Activated naive CD8-positive, alpha-beta T cell treated with anti-CD3 and anti-CD28 coated beads, Interleukin-2, amount 50 U/mL, for 16 hours (primary cell): Measurements from ENCODE around the gene ZNF423.

Experiments used
- DNase-seq: peaks from one replicate; pipeline ENCODE4 v3.0.0-alpha.2; 2020; ENCODE audit warnings: low read depth, low spot score

The ZNF423 gene

DNA sequence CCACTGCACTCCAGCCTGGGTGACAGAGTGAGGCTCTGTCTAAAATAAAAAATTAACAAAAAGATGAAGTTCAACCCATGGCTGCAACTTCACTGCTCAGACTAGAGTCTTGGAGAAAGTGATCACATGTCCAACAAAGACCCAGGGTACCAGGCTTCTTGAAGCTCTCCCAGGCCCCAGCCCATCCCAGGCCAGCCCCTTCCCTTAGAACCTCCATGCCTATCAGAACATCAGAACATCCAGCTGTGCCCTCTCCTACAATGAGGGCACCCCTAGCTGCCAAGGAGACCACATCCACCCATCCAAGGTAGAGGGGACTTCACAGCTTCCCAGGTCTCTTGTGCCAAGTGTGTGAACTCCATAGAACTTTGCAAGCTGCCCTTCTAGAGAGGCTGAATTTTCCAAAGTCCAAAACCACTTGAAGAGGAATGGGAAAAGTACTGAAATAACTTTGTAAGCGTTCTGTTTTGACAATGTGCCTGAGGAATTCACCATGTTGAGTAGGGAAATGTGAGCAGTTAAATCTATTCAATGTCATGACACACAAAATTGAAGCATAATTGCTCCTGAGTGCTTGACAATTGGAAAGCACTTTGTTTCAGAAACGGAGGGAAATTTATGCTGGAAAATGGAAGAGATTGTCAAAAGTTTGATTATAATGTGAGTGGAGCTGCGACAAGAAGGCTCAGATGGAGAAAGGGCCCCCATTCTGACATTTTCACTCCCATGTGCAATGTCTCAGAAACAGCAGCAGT lies 230.4 kb downstream of the ZNF423 start:
- no peak for DNase-seq

- no peak for DNase-seq
Observed at GRCh38 chr16:49623501-49624266, 232.2 kb downstream of the ZNF423 start.

DNA sequence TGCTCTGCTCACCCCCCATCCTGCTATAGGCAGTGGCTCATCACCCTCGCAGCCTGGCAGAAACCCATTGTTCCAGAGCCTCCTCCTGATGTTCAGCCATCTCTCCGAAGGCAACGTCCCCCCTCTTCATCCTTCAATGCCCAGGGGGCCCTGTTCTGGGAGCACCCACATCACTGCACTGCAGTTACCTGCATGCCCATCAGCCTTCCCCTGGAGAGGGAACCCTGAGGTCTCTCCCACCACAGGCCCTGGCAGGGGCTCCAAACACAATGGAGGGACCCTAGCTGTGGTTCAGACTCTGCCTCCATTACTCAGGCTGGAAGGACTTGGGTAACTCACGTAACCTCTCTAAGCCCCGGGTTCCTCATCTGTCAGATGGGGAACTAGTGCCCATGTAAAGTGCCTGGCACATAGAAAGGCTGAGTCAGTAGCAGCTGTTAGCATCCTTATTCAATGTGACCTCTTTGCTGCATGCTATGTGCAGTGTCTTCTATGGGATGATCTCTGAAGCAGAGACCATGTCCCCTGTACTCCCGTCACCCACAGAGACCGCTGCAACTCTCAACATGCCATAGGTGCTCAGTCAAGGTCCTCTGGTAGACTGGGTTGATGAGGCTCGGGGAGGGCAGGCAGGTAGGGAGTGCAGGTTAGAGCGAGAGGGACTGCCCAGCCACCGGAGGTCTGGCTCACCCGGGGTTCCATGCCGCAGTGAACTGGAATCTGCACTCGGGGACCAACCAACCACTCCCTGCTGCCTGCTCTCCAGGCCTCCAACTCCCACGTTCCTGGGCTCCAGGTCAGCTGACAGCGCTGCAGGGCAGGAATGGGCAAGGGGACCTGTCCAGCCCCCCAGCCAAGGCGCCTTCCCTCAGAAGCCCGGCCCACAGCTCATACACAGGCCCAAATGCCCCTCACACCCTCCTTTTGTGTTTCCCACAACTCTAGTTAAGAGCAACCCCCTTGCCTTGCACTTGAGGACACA lies 233.2 kb downstream of the ZNF423 start:
- DNase-seq = no peak

- no peak for DNase-seq
Observed at GRCh38 chr16:49622084-49622390, 233.9 kb downstream of the ZNF423 start.

DNA sequence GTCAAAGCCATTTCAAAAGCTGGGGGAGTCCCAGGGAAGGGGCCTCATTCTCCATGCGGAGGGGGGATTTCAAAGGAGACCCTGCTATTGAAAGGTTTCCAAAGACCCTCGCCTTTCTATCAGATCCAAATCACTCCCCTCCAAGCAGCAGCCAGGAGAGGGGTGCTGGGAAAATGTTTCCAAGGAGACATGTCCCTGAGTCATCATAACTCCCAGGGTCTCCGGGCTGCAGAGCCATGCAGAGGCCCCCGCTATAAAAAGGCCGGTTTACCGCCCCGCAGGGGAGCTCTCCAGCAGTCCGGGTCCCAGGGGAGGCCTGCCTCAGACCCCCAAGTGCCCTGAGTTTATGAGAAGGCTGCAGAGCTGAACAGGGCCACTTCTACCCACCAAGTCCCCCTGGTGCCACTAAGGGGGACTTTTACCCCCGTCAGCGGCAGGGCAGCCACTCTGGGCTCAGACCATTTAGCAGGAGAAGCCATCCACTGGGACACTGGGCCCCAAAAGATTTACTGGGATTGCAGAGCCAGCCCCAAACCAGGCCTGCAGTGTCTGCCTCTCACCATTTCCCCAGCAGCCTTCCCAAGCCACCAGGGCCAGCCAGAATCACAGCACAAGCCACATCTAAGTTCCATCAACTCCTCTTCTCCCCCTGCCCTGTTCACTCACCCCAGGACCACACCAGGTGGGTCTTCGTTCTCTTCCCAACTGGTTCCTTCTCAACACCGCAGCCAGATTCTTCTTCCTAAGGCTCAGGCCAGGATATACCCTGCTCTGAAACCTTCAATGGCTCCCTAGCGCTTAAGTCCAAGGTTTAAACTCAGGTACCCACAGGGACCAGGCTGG lies 234.4 kb downstream of the ZNF423 start:
- DNase-seq = no peak

DNA sequence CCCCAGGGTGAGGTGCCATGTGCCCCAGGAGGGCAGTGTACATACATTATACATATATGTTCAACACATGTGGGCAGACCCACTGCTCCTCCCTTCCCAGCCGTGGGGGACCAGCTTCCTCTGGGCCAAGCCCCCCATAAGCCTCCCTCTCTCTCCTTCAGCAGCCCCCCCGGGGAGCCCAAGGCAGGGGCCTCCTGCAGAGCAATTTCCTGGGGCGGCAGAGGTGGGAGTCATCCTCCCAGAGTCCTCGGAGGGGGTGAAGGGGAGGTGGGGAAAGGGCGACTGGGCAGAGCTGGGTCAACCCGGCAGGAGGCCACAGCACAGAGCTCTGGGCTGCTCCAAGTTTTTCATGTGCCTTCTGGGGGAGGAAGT lies 235.1 kb downstream of the ZNF423 start:
- DNase-seq = no peak

DNA sequence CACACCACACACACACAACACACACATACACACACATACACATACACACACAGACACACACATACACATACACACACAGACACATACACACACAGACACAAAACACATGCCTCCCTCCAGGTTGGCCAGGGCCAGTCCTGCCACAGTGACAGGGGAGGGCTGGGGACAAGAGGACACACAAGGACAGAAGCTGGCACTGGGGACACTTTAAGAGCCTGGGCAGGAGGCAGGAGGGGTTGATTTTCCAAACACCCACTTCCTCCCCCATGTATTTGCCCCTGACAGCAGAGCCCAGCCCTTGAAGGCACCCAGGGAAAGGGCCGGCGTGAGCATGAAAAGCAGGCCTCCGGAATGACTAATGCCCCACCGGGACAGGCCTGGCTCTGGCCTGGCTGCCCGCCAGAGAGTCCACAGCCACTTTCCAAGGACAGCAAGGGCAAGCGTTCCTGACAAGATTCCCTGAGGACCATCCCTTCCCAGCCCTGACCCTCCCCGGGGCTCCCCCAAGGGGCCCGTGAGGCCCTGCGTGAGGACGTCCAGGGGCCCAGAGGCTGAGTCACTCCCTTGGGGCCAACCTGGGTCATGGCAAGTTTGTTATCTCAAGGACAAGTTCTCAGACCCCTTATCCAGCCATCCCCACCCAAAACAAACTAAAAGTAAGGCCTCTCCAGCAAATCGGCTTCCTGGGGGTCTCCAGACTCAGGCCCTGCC lies 235.6 kb downstream of the ZNF423 start:
- DNase-seq = no peak

- no peak for DNase-seq
Observed at GRCh38 chr16:49619811-49620157, 236.1 kb downstream of the ZNF423 start.

- no peak for DNase-seq
Observed at GRCh38 chr16:49618955-49619354, 237.0 kb downstream of the ZNF423 start.

DNA sequence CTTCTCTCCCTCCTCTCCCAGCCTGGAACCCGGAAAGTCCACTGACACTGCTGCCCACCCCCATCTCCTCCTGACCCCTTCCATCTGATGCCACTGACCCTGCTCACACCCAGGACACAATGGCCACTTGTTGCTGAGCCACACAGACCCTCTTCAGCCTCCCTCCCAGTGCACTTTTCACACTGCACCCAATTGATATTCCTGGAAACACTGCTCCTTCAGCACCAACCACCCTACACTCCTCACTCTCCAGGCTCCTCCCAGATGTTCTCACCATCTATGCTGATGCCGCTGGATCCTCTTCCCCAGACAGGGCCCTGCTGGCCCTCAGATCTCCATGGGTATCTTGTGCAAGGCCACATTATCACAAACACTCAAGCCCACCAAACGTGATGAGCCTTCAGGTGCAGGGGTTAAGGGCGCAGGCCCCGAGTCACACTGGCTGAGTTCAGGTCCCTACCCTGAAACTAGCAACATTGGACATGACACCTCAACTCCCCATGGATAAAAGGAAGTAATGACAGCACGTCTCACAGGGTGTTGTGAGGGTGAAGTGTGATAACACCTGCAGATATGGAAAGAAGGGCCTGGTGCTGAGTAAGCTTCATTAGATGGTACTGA lies 238.1 kb downstream of the ZNF423 start:
- no peak for DNase-seq

GRCh38 chr16:49617016-49617629 lies 238.8 kb downstream of the ZNF423 start:
- DNase-seq = no peak

DNA sequence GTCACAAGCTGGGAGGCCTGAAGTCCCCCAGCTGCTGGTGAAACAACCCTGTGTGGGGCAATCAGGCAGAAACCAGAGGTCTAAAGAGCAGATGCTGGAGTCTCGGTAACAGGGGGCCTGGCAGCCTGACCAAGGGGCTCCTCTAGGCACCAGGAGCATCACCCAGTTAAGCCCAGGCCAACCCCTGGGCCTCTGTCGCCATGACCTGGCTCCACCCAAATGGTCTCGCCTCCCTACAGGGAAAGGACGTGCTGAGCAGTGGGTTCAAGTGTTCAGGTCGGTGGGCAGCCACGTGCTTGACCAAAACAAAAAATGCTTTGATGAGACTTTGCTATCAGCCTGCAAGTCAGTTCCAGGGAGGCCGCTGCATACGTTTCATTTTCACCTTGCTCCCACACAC lies 240.3 kb downstream of the ZNF423 start:
- DNase-seq = no peak

GRCh38 chr16:49610983-49611382 lies 244.9 kb downstream of the ZNF423 start:
- no peak for DNase-seq

DNA sequence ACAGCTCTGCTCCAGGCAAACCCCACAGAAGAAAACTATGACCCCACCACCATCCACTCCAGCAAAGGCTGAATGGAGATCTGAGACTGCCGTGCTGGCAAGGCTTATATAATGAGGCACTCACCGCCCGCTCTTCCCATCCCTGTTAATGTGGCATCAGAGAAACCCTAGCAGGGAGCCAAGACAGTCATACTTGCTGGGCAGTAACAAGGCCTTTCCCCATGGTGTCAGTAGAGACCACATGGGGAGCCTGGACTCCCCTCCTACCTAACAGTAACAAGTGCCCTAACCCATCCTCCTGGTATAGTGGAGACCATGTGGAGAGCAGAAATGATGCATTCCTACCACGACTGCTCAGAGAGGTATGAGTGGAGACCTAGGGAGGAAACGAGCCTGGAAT lies 247.1 kb downstream of the ZNF423 start:
- no peak for DNase-seq

DNA sequence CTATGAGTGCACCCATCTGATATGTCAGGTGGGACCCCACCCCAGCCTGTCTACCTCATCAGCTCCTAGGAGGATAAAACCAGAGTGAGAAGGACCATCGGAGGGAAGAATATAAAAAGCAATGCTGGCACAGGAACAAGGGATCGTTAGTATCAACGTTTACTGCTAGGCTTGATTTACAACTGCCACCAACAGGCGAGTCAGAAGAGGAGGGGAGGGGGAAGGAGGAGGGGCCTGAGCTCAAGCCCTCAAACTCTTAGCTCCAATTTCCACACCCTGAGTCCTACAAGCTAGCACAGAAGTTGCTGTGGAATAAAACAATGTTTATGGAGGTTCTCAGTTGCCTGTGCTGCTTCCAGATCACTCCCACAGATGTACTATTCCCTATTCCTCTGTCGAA lies 247.8 kb downstream of the ZNF423 start:
- no peak for DNase-seq

DNA sequence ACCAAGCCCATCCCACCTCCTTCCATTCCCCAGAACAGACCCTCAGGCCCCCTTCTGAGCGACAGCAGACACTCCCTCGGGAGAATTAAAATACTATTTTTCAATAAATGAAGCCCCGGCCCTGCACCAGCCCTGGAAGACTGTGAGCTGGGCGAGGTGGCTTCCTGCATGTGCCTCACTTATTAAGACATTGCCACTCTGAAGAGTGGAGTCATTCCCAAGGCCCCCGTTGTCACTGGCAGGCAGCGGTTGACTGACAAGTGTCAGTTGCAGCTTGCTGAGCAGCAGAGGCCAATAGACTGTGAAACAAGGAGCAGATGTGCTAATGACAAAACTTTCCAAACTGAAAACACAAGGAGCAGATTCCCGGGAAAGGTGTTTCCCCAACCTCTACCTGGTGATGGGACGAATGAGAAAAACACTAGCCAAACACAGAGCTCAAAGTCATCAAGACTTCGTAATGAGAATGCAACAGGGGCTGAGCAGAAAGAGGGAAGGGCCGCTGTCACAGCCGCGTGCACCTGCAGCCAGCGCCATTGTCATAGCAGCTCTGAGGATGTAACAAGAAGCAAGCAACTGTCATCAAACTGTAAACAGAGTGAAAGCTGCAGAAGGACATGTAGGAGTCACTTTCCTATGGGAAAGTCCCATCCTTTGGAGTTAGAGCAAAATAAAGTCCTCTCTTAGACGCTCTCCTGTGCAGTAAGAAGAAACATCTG lies 250.2 kb downstream of the ZNF423 start:
- no peak for DNase-seq

- no peak for DNase-seq
Observed at GRCh38 chr16:49604602-49605001, 251.3 kb downstream of the ZNF423 start.

- no peak for DNase-seq
Observed at GRCh38 chr16:49603956-49604355, 252.0 kb downstream of the ZNF423 start.

DNA sequence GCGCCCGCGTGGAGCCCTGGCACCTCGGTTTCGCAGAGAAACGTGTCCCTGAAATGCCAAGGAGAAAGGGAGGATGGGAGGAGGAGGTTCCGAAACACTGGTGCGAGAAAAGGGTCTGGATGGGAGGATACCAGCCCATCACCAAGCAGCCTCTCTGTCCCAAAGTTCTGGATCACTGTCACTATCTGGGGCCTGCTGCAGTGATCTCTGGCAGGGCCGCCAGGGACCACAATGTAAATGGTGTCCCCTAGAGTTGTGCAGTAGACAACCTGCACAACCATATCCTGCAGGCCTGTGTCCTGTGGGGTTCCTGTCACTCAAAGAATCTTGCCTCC lies 253.0 kb downstream of the ZNF423 start:
- no peak for DNase-seq
